ENCODE measurements around the gene ENTHD1.

DNA sequence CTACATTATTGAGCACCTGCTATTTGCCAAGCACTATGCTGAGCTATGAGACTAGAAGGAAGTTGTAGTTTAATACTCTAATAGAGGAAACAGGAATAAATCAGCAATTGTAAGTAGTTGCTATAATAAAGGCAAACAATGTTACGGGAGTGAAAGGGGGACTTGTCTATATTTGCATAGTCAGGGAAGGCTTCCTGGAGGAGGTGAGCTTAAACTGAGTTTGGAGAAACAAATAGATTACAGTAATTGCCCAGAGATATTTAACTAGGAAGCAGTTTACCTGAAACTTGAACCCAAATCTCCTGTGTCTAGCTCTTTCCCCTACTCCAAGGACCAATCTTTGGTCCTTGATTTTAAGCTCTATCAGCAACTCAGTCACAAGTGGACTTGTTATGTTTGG is 2.1 kb upstream of the ENTHD1 start:
- TF ChIP-seq, protein P1, sequence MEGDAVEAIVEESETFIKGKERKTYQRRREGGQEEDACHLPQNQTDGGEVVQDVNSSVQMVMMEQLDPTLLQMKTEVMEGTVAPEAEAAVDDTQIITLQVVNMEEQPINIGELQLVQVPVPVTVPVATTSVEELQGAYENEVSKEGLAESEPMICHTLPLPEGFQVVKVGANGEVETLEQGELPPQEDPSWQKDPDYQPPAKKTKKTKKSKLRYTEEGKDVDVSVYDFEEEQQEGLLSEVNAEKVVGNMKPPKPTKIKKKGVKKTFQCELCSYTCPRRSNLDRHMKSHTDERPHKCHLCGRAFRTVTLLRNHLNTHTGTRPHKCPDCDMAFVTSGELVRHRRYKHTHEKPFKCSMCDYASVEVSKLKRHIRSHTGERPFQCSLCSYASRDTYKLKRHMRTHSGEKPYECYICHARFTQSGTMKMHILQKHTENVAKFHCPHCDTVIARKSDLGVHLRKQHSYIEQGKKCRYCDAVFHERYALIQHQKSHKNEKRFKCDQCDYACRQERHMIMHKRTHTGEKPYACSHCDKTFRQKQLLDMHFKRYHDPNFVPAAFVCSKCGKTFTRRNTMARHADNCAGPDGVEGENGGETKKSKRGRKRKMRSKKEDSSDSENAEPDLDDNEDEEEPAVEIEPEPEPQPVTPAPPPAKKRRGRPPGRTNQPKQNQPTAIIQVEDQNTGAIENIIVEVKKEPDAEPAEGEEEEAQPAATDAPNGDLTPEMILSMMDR (IDR thresholded peaks at IDR 0.05) = no peak
- no peak for TF ChIP-seq POLR2A (IDR thresholded peaks at IDR 0.05)
